GM23338 (cell line): ENCODE results near the gene KRTAP10-10. TPM values are rescaled to one million over a fixed set of nuclear protein-coding genes. Genes with fewer than 3 reads are reported as not detected.

Experiments
- ATAC-seq: fragments of 200-7000 bp; cut with Tn5 transposase; 3 replicates; pipeline ENCODE4 v1.9.1; 2020
- DNase-seq: peaks from one replicate; pipeline ENCODE4 v3.0.0-alpha.2; 2015; ENCODE audit warnings: low spot score
- H2AFZ ChIP-seq: fragments of 200-600 bp; sonication (generic); 2 replicates; pipeline ENCODE4 v1.8.0; 2016; ENCODE audit warnings: antibody characterized with exemption, mild to moderate bottlenecking, moderate library complexity
- H3F3A ChIP-seq: fragments of 200-600 bp; sonication (generic); replicated peaks from 2 replicates; pipeline ENCODE4 v1.8.0; 2017; ENCODE audit warnings: antibody characterized with exemption, mixed run types, low read depth
- H3K27ac ChIP-seq: fragments of 200-600 bp; sonication (generic); 2 replicates; pipeline ENCODE4 v1.6.1; 2016; ENCODE audit warnings: low read depth
- H3K27me3 ChIP-seq: fragments of 200-600 bp; sonication (generic); 2 replicates; pipeline ENCODE4 v1.8.0; 2016; ENCODE audit warnings: mild to moderate bottlenecking, mixed run types, moderate library complexity; ENCODE audit not compliant: insufficient read depth
- H3K36me3 ChIP-seq: fragments of 200-600 bp; sonication (generic); 2 replicates; pipeline ENCODE4 v1.8.0; 2016; ENCODE audit warnings: mild to moderate bottlenecking; ENCODE audit not compliant: insufficient read depth
- H3K4me1 ChIP-seq: fragments of 200-600 bp; sonication (generic); 2 replicates; pipeline ENCODE4 v1.8.0; 2016; ENCODE audit warnings: mild to moderate bottlenecking, moderate library complexity; ENCODE audit not compliant: insufficient read depth
- H3K4me2 ChIP-seq: fragments of 200-600 bp; sonication (generic); 2 replicates; pipeline ENCODE4 v1.7.1; 2017; ENCODE audit warnings: mixed run types
- H3K4me3 ChIP-seq: fragments of 200-600 bp; sonication (generic); 2 replicates; pipeline ENCODE4 v1.6.1; 2016; ENCODE audit warnings: mixed run types
- H3K79me2 ChIP-seq: fragments of 200-600 bp; sonication (generic); replicated peaks from 2 replicates; pipeline ENCODE4 v1.8.0; 2017; ENCODE audit warnings: mild to moderate bottlenecking; ENCODE audit not compliant: insufficient read depth
- H3K9me2 ChIP-seq: fragments of 200-600 bp; sonication (generic); 2 replicates; pipeline ENCODE4 v1.8.0; 2017; ENCODE audit not compliant: insufficient read depth
- H4K20me1 ChIP-seq: fragments of 200-600 bp; sonication (generic); replicated peaks from 2 replicates; pipeline ENCODE4 v1.8.0; 2017; ENCODE audit warnings: mild to moderate bottlenecking; ENCODE audit not compliant: insufficient read depth
- H3K27ac Mint-ChIP-seq: 2 replicates; pipeline ENCODE4 v1.8.0; 2020; ENCODE audit warnings: inconsistent platforms, mild to moderate bottlenecking, moderate library complexity, mixed read lengths
- H3K27me3 Mint-ChIP-seq: 3 replicates; pipeline ENCODE4 v1.8.0; 2022; ENCODE audit warnings: low read depth, mild to moderate bottlenecking, moderate library complexity, mixed read lengths, inconsistent platforms; ENCODE audit not compliant: insufficient read depth, poor library complexity
- H3K36me3 Mint-ChIP-seq: 3 replicates; pipeline ENCODE4 v1.8.0; 2021; ENCODE audit warnings: low read depth, mild to moderate bottlenecking, inconsistent platforms, moderate library complexity, mixed read lengths
- H3K4me1 Mint-ChIP-seq: 3 replicates; pipeline ENCODE4 v1.8.0; 2020; ENCODE audit warnings: mild to moderate bottlenecking, inconsistent platforms, mixed read lengths
- H3K4me3 Mint-ChIP-seq: 3 replicates; pipeline ENCODE4 v1.8.0; 2021; ENCODE audit warnings: moderate library complexity, mild to moderate bottlenecking, inconsistent platforms, mixed read lengths
- H3K9me3 Mint-ChIP-seq: 3 replicates; pipeline ENCODE4 v1.8.0; 2020; ENCODE audit warnings: moderate library complexity, mild to moderate bottlenecking, inconsistent platforms, mixed read lengths
- CREB1 ChIP-seq: fragments of 250-450 bp; sonication (Bioruptor Pico); IDR thresholded peaks from 2 replicates; pipeline ENCODE4 v1.5.0; 2020; ENCODE audit warnings: low read depth, mild to moderate bottlenecking, moderate library complexity
- ETS1 ChIP-seq: IDR thresholded peaks from 2 replicates; pipeline ENCODE4 v1.6.1; 2016; ENCODE audit warnings: antibody characterized with exemption
- EZH2 ChIP-seq: fragments of 200-600 bp; sonication (generic); IDR thresholded peaks from one replicate; pipeline ENCODE4 v1.8.0; 2017; ENCODE audit warnings: antibody characterized with exemption, mild to moderate bottlenecking, low read depth; ENCODE audit not compliant: unreplicated experiment
- NANOG ChIP-seq: IDR thresholded peaks from 2 replicates; pipeline ENCODE4 v1.6.1; 2016; ENCODE audit warnings: antibody characterized with exemption, borderline replicate concordance
- POLR2AphosphoS5 ChIP-seq: IDR thresholded peaks from 2 replicates; pipeline ENCODE4 v1.6.1; 2016; ENCODE audit warnings: antibody characterized with exemption, low read depth
- STAT1 ChIP-seq: IDR thresholded peaks from one replicate; pipeline ENCODE4 v1.6.1; 2016; ENCODE audit warnings: antibody characterized with exemption; ENCODE audit not compliant: unreplicated experiment
- polyA plus RNA-seq: library from polyadenylated mRNA; unstranded; fragments of >200 nt; fragmentation: Nextera tagmentation; extraction: Ambion mirVana; gene quantifications from 2 replicates; pipeline ENCODE4 v1.2.1, GENCODE V29; 2016
- total RNA-seq: library from RNA; depleted of rRNA; stranded (reverse); fragments of >200 nt; shearing (Covaris generic); gene quantifications from 2 replicates; pipeline ENCODE4 v1.2.3, GENCODE V29; 2014
- TF ChIP-seq, protein P1 (sequence below): fragments of 250-450 bp; sonication (Bioruptor Pico); IDR thresholded peaks from 2 replicates; pipeline ENCODE4 v1.5.0; 2020; ENCODE audit warnings: mild to moderate bottlenecking, moderate library complexity

Gene KRTAP10-10
- total and polyA plus RNA-seq, 2 experiments from 2014 or later: not detected

DNA sequence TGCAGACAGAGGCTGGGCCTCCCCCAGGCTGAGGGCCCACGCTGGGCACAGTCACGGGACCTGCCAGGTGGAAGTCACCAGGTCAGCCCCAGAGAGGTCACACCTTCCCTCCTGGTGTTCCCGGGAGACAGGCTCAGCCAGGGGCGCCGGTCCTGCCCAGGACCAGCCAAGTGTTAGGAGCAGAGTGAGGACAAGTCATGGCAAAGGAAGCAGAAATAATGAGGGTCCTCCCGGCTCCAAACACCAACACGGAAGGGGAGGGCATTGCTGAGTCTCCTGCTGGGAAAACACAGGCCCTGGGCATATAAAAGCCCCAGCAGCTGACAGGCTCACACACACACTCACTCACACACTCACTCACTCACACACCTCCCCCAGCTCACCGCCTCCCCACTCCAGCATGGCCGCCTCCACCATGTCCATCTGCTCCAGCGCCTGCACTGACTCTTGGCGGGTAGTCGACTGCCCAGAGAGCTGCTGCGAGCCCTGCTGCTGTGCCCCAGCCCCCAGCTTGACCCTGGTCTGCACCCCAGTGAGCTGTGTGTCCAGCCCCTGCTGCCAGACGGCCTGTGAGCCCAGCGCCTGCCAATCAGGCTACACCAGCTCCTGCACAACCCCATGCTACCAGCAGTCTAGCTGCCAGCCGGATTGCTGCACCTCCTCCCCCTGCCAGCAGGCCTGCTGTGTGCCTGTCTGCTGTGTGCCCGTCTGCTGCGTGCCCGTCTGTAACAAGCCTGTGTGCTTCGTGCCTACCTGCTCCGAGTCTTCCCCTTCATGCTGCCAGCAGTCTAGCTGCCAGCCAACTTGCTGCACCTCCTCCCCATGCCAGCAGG is at the start of gene KRTAP10-10 (continued):
- TF ChIP-seq, protein P1, sequence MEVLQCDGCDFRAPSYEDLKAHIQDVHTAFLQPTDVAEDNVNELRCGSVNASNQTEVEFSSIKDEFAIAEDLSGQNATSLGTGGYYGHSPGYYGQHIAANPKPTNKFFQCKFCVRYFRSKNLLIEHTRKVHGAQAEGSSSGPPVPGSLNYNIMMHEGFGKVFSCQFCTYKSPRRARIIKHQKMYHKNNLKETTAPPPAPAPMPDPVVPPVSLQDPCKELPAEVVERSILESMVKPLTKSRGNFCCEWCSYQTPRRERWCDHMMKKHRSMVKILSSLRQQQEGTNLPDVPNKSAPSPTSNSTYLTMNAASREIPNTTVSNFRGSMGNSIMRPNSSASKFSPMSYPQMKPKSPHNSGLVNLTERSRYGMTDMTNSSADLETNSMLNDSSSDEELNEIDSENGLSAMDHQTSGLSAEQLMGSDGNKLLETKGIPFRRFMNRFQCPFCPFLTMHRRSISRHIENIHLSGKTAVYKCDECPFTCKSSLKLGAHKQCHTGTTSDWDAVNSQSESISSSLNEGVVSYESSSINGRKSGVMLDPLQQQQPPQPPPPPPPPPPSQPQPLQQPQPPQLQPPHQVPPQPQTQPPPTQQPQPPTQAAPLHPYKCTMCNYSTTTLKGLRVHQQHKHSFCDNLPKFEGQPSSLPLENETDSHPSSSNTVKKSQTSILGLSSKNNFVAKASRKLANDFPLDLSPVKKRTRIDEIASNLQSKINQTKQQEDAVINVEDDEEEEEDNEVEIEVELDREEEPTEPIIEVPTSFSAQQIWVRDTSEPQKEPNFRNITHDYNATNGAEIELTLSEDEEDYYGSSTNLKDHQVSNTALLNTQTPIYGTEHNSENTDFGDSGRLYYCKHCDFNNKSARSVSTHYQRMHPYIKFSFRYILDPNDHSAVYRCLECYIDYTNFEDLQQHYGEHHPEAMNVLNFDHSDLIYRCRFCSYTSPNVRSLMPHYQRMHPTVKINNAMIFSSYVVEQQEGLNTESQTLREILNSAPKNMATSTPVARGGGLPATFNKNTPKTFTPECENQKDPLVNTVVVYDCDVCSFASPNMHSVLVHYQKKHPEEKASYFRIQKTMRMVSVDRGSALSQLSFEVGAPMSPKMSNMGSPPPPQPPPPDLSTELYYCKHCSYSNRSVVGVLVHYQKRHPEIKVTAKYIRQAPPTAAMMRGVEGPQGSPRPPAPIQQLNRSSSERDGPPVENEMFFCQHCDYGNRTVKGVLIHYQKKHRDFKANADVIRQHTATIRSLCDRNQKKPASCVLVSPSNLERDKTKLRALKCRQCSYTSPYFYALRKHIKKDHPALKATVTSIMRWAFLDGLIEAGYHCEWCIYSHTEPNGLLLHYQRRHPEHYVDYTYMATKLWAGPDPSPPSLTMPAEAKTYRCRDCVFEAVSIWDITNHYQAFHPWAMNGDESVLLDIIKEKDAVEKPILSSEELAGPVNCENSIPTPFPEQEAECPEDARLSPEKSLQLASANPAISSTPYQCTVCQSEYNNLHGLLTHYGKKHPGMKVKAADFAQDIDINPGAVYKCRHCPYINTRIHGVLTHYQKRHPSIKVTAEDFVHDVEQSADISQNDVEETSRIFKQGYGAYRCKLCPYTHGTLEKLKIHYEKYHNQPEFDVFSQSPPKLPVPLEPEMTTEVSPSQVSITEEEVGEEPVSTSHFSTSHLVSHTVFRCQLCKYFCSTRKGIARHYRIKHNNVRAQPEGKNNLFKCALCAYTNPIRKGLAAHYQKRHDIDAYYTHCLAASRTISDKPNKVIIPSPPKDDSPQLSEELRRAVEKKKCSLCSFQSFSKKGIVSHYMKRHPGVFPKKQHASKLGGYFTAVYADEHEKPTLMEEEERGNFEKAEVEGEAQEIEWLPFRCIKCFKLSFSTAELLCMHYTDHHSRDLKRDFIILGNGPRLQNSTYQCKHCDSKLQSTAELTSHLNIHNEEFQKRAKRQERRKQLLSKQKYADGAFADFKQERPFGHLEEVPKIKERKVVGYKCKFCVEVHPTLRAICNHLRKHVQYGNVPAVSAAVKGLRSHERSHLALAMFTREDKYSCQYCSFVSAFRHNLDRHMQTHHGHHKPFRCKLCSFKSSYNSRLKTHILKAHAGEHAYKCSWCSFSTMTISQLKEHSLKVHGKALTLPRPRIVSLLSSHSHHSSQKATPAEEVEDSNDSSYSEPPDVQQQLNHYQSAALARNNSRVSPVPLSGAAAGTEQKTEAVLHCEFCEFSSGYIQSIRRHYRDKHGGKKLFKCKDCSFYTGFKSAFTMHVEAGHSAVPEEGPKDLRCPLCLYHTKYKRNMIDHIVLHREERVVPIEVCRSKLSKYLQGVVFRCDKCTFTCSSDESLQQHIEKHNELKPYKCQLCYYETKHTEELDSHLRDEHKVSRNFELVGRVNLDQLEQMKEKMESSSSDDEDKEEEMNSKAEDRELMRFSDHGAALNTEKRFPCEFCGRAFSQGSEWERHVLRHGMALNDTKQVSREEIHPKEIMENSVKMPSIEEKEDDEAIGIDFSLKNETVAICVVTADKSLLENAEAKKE: no peak

DNA sequence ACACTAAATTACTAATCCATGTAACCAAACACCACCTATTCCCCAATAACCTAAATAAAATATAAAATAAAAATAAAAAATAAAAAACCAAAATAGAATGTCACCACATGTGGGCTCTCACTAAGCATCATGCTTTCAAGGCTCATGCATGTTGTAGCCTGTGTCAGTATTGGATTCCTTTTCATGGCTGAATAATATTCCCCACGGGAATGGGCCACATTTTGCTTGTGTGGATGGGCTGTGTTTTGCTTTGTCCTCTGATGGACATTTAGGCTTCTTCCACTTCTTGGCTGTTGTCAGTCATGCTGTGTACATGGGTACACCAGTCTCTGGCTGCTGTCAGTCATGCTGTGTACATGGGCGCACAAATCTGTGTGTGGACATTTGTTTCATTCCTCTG is 48.1 kb upstream of the KRTAP10-10 start:
- Mint-ChIP-seq H3K4me3 (no peak overlapping the region), H3K36me3 (no peaks in the 10 kb centered on the region; the same call in 2 of the 3 replicates), H3K27ac (no peak overlapping the region), H3K9me3 (no peaks in the 10 kb centered on the region; the same call in 2 of the 3 replicates), H3K27me3 (peaks cover 7% of the 10 kb centered on the region), H3K4me1 (peaks cover 9% of the 10 kb centered on the region)
- DNase-seq (no peak), ATAC-seq (no peak)
- H3F3A ChIP-seq: 0 out of 2 replicates have a peak, but pooled peaks cover 4% of the 10 kb centered on the region
- no peaks in the 10 kb centered on the region for H3K27me3 ChIP-seq
- H3K4me2 ChIP-seq: no peak overlapping the region
- H3K9me2 ChIP-seq: no peaks in the 10 kb centered on the region
- H3K27ac ChIP-seq: no peak overlapping the region
- H3K79me2 ChIP-seq: no peaks in the 10 kb centered on the region
- H3K4me1 ChIP-seq: peaks cover 13% of the 10 kb centered on the region
- H3K4me3 ChIP-seq: no peak overlapping the region
- H2AFZ ChIP-seq: no peak overlapping the region
- no peaks in the 10 kb centered on the region for H3K36me3 ChIP-seq
- no peaks in the 10 kb centered on the region for H4K20me1 ChIP-seq
- TF ChIP-seq, protein P1: no peak
- TF ChIP-seq EZH2 (no peak), CREB1 (CRISPR knock-in tag) (no peak), NANOG (no peak), POLR2AphosphoS5 (no peak), ETS1 (no peak), STAT1 (no peak)
